HepG2 (cell line): Measurements from ENCODE around the gene CHPF. TPM values are rescaled to one million over a fixed set of nuclear protein-coding genes. Genes with fewer than 3 reads are reported as not detected.

ENCODE experiments used
- BCLAF1 ChIP-seq: fragments of 450-650 bp; IDR thresholded peaks from 2 replicates; pipeline ENCODE4 v1.6.1; 2017; ENCODE audit warnings: mild to moderate bottlenecking
- BRF2 ChIP-seq: sonication (generic); formaldehyde crosslinking; IDR thresholded peaks from 2 replicates; pipeline ENCODE4 v1.8.1; 2022; ENCODE audit warnings: mild to moderate bottlenecking, missing genetic modification reagents
- EEA1 ChIP-seq: sonication (generic); formaldehyde crosslinking; IDR thresholded peaks from 2 replicates; pipeline ENCODE4 v1.5.1; 2020; ENCODE audit warnings: mild to moderate bottlenecking, missing genetic modification reagents, borderline replicate concordance
- FOXO1 ChIP-seq: sonication (generic); formaldehyde crosslinking; IDR thresholded peaks from 2 replicates; pipeline ENCODE4 v1.4.0; 2020; ENCODE audit warnings: missing genetic modification reagents
- JARID2 ChIP-seq: sonication (generic); formaldehyde crosslinking; IDR thresholded peaks from 2 replicates; pipeline ENCODE4 v1.8.1; 2023; ENCODE audit warnings: missing genetic modification reagents, inconsistent platforms; ENCODE audit not compliant: insufficient replicate concordance
- NCOR1 ChIP-seq: fragments of 200-600 bp; sonication (generic); IDR thresholded peaks from 2 replicates; pipeline ENCODE4 v1.7.0; 2017; ENCODE audit warnings: antibody characterized with exemption, low read length, borderline replicate concordance
- SNRNP70 ChIP-seq: fragments of 200-400 bp; formaldehyde crosslinking; IDR thresholded peaks from 2 replicates; pipeline ENCODE4 v1.6.1; 2017; ENCODE audit warnings: mild to moderate bottlenecking, low read depth, low read length, moderate library complexity
- TIGD3 ChIP-seq: sonication (generic); formaldehyde crosslinking; IDR thresholded peaks from 2 replicates; pipeline ENCODE4 v1.5.1; 2020; ENCODE audit warnings: mild to moderate bottlenecking, missing genetic modification reagents, borderline replicate concordance
- WIZ ChIP-seq: sonication (generic); formaldehyde crosslinking; IDR thresholded peaks from 2 replicates; pipeline ENCODE4 v1.5.1; 2020; ENCODE audit warnings: mild to moderate bottlenecking, missing genetic modification reagents
- ZNF142 ChIP-seq: sonication (generic); formaldehyde crosslinking; IDR thresholded peaks from 2 replicates; pipeline ENCODE4 v1.4.0; 2020; ENCODE audit warnings: missing genetic modification reagents
- ZNF33A ChIP-seq: sonication (generic); formaldehyde crosslinking; IDR thresholded peaks from 2 replicates; pipeline ENCODE4 v1.5.1; 2020; ENCODE audit warnings: missing genetic modification reagents, mild to moderate bottlenecking, moderate library complexity, borderline replicate concordance
- ZNF691 ChIP-seq: sonication (generic); formaldehyde crosslinking; IDR thresholded peaks from 2 replicates; pipeline ENCODE4 v1.4.0; 2020; ENCODE audit warnings: missing genetic modification reagents, low read depth, mild to moderate bottlenecking, borderline replicate concordance
- ZNF800 ChIP-seq: sonication (generic); formaldehyde crosslinking; IDR thresholded peaks from 2 replicates; pipeline ENCODE4 v1.4.0; 2020; ENCODE audit warnings: missing genetic modification reagents
- polyA plus RNA-seq, 8 experiments: library from polyadenylated mRNA; depleted of rRNA in 3 of 8; stranded (reverse) in 7 of 8; unstranded in 1 of 8; fragments of >200 nt; fragmentation: Illumina TruSeq in 4 of 8; extraction: Trizol in 4 of 8; gene quantifications; 2 replicates each; pipeline versions ENCODE4 v1.2.1 to v1.2.3, GENCODE V29; 2011 to 2016; ENCODE audit warnings: low read depth in 4 of 8, missing spikeins in 1 of 8, mixed read lengths in 1 of 8; ENCODE audit not compliant: insufficient read depth in 1 of 8
- total RNA-seq, 5 experiments: library from RNA; depleted of rRNA; stranded (reverse); fragments of >200 nt; fragmentation: Illumina TruSeq; extraction: Trizol; gene quantifications; 2 replicates each; pipeline ENCODE4 v1.2.3, GENCODE V29; 2016; ENCODE audit warnings: low read depth in 1 of 5

CHPF gene
- total and polyA plus RNA-seq, 2 of the 13 experiments (the other 11 are each of a cell fraction or from before 2014, with no cell fraction given) = 79.6 to 111 TPM

- TF ChIP-seq TIGD3 (CRISPR knock-in tag) (no peak), ZNF142 (CRISPR knock-in tag) (no peak), ZNF33A (CRISPR knock-in tag) (no peak), JARID2 (CRISPR knock-in tag) (no peak), SNRNP70 (no peak), EEA1 (no peak), BRF2 (CRISPR knock-in tag) (no peak), NCOR1 (no peak), FOXO1 (CRISPR knock-in tag) (no peak), WIZ (CRISPR knock-in tag) (no peak), ZNF800 (CRISPR knock-in tag) (no peak), ZNF691 (CRISPR knock-in tag) (no peak), BCLAF1 (no peak)
These were observed 26.8 kb upstream of the CHPF start (continued) for GRCh38 chr2:219570194-219570923.
